SU-DHL-6 (cell line): ENCODE data around the gene AFAP1.

Experiments used
- H2AFZ ChIP-seq: fragments of 200-600 bp; sonication (generic); 2 replicates; pipeline ENCODE4 v1.6.1; 2014; ENCODE audit warnings: low read depth, mild to moderate bottlenecking, moderate library complexity, mixed read lengths, antibody characterized with exemption, low read length; ENCODE audit not compliant: severe bottlenecking
- H3F3A ChIP-seq: fragments of 200-600 bp; shearing (Covaris generic); 2 replicates; pipeline ENCODE4 v1.6.0; 2016; ENCODE audit warnings: antibody characterized with exemption, mild to moderate bottlenecking; ENCODE audit not compliant: insufficient read depth
- H3K27ac ChIP-seq: fragments of 200-600 bp; sonication (generic); 2 replicates; pipeline ENCODE4 v1.5.1; 2016; ENCODE audit warnings: low read depth, mild to moderate bottlenecking, low read length, moderate library complexity, mixed read lengths
- H3K27me3 ChIP-seq: fragments of 200-600 bp; sonication (generic), shearing (Covaris generic); 2 replicates; pipeline ENCODE4 v1.6.0; 2014; ENCODE audit warnings: mild to moderate bottlenecking, low read length
- H3K36me3 ChIP-seq: fragments of 200-600 bp; sonication (generic); 2 replicates; pipeline ENCODE4 v1.6.1; 2014; ENCODE audit warnings: mild to moderate bottlenecking, low read length, mixed read lengths
- H3K4me2 ChIP-seq: fragments of 300-600, 200-600 bp; shearing (Covaris generic), sonication (generic); 2 replicates; pipeline ENCODE4 v1.6.0; 2014; ENCODE audit warnings: low read length, low read depth, mild to moderate bottlenecking; ENCODE audit not compliant: poor library complexity, severe bottlenecking
- H3K4me3 ChIP-seq: fragments of 200-600 bp; sonication (generic); 2 replicates; pipeline ENCODE4 v1.5.1; 2014; ENCODE audit warnings: antibody characterized with exemption, low read length, mild to moderate bottlenecking, mixed read lengths; ENCODE audit not compliant: insufficient read depth, poor library complexity, severe bottlenecking
- H3K79me2 ChIP-seq: fragments of 200-600 bp; sonication (generic); 2 replicates; pipeline ENCODE4 v1.6.1; 2014; ENCODE audit warnings: mild to moderate bottlenecking, low read length, moderate library complexity; ENCODE audit not compliant: insufficient read depth
- H3K9ac ChIP-seq: fragments of 200-600 bp; sonication (generic); 2 replicates; pipeline ENCODE4 v1.7.0; 2014; ENCODE audit warnings: mild to moderate bottlenecking, low read length
- H3K9me2 ChIP-seq: fragments of 200-600 bp; sonication (generic); replicated peaks from 2 replicates; pipeline ENCODE4 v1.6.1; 2014; ENCODE audit warnings: low read length; ENCODE audit not compliant: insufficient read depth
- H3K9me3 ChIP-seq: fragments of 200-600 bp; sonication (generic); 2 replicates; pipeline ENCODE4 v1.6.1; 2014; ENCODE audit warnings: low read length, mixed read lengths; ENCODE audit not compliant: insufficient read depth
- H4K20me1 ChIP-seq: fragments of 200-600 bp; sonication (generic); 2 replicates; pipeline ENCODE4 v1.6.1; 2014; ENCODE audit warnings: low read depth, mild to moderate bottlenecking, antibody characterized with exemption, low read length, moderate library complexity, mixed read lengths
- EZH2phosphoT487 ChIP-seq: fragments of 200-600 bp; sonication (generic), shearing (Covaris generic); conservative IDR thresholded peaks from 2 replicates; pipeline ENCODE4 v1.6.1; 2018; ENCODE audit warnings: mild to moderate bottlenecking, antibody characterized with exemption, low read length, moderate library complexity, mixed read lengths
- TF ChIP-seq, protein P1 (sequence below): fragments of 200-600 bp; sonication (generic); IDR thresholded peaks from one replicate; pipeline ENCODE4 v1.5.1; 2017; ENCODE audit warnings: antibody characterized with exemption, mild to moderate bottlenecking, low read length, moderate library complexity; ENCODE audit not compliant: insufficient read depth, poor library complexity, severe bottlenecking

AFAP1 gene

DNA sequence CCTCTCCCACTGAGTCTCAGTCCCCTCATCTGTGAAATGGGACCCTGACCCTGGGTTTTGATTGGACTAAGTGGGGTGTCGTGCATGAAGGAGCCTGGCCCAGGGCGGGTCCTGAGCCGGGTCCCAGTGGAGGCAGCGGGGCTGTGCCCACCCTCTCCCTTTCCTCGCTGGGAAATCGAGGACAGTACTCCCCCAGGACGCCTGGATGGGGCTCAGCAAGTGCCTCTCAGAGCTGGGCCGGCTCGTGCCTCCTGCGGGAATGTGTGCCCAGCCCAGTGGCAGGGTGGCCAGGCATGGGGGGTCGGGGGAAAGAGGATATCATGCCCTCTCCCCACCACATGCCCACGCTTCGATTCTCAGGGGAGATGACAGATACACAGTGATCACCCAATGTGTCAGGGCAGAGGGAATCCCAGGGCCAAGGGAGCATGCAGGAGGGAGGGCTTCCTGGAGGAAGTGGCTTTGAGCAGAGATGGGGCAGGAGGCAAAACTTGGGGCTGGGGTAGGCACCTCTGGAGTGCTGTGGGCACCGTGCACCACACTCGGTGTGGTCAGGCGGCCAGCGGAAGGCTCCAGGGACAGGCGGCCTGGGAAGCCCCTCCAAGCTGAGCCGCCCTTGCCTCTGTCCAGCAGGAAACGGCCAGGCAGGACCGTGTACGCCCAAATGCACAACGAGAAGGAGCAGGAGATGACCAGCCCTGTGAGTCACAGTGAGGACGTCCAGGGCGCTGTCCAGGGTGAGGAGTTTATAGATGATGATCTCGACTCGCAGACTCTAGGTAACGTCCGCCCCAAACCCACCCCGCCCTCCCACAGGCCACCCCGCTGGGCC is 203.0 kb downstream of the AFAP1 start:
- H3K9me3 ChIP-seq: no peaks in the 10 kb centered on the region
- H3K4me3 ChIP-seq: no peak overlapping the region
- no peak overlapping the region for H3K4me2 ChIP-seq
- H3K9ac ChIP-seq: no peak overlapping the region
- no peaks in the 10 kb centered on the region for H4K20me1 ChIP-seq
- no peaks in the 10 kb centered on the region for H3K9me2 ChIP-seq
- no peaks in the 10 kb centered on the region for H3K36me3 ChIP-seq
- H3K79me2 ChIP-seq: no peaks in the 10 kb centered on the region
- H3F3A ChIP-seq: no peaks in the 10 kb centered on the region
- H2AFZ ChIP-seq: no peak overlapping the region
- H3K27me3 ChIP-seq: no peaks in the 10 kb centered on the region
- TF ChIP-seq, protein P1, sequence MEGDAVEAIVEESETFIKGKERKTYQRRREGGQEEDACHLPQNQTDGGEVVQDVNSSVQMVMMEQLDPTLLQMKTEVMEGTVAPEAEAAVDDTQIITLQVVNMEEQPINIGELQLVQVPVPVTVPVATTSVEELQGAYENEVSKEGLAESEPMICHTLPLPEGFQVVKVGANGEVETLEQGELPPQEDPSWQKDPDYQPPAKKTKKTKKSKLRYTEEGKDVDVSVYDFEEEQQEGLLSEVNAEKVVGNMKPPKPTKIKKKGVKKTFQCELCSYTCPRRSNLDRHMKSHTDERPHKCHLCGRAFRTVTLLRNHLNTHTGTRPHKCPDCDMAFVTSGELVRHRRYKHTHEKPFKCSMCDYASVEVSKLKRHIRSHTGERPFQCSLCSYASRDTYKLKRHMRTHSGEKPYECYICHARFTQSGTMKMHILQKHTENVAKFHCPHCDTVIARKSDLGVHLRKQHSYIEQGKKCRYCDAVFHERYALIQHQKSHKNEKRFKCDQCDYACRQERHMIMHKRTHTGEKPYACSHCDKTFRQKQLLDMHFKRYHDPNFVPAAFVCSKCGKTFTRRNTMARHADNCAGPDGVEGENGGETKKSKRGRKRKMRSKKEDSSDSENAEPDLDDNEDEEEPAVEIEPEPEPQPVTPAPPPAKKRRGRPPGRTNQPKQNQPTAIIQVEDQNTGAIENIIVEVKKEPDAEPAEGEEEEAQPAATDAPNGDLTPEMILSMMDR: no peak
- TF ChIP-seq EZH2phosphoT487: no peak
- no peak overlapping the region for H3K27ac ChIP-seq

DNA sequence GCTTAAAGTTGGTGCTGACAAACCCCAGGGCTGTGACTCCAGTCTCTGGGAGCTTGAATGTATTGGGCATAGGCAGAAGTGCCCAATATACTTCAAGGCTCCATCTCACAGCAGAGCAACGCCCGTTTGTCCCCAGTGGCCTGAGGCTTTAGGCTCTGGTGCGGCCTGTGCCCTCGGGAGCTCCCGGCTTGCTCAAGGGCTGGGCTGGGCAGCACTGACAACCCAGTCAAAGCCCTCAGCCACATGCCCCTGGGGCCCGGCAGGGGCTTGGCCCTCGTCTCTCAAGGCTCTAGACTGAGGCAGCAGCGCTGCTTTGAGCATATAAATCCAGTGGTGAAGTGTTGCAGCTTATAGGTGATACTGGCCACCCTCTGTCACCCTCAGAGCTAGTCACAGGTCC is 203.7 kb downstream of the AFAP1 start:
- TF ChIP-seq EZH2phosphoT487: no peak
- TF ChIP-seq, protein P1: no peak
- H3K4me3 ChIP-seq: no peak overlapping the region
- H3K9me3 ChIP-seq: no peaks in the 10 kb centered on the region
- H3K27me3 ChIP-seq: no peaks in the 10 kb centered on the region
- H4K20me1 ChIP-seq: no peaks in the 10 kb centered on the region
- H3K9ac ChIP-seq: no peak overlapping the region
- H3K9me2 ChIP-seq: no peaks in the 10 kb centered on the region
- no peaks in the 10 kb centered on the region for H3K36me3 ChIP-seq
- no peaks in the 10 kb centered on the region for H3F3A ChIP-seq
- no peak overlapping the region for H2AFZ ChIP-seq
- no peaks in the 10 kb centered on the region for H3K79me2 ChIP-seq
- no peak overlapping the region for H3K4me2 ChIP-seq
- H3K27ac ChIP-seq: no peak overlapping the region

DNA sequence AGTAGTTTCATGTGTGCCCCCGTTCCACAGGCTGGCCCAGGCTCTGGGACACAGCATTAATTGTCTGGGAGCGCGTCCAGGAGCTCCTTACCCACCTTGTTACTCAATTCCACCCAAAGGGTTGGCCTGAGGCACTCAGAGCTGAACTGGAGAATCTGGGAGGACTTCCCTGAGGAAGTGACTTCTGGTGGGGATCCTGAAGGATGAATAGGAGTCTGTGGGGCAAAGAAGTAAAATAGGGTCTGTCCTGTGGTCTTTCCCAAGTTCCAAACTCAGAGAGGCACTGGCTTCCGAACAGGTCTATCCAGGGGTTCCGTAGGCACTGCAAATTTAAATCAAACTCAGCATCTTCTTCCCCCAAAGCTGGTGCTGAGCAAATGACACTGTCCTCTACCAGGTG is 204.3 kb downstream of the AFAP1 start:
- Histone ChIP-seq H3K9ac (no peak overlapping the region), H3K36me3 (no peaks in the 10 kb centered on the region), H4K20me1 (no peaks in the 10 kb centered on the region), H3K4me3 (no peak overlapping the region), H3K9me2 (no peaks in the 10 kb centered on the region), H3K79me2 (no peaks in the 10 kb centered on the region), H3K27ac (no peak overlapping the region), H2AFZ (no peak overlapping the region), H3K9me3 (no peaks in the 10 kb centered on the region), H3K4me2 (no peak overlapping the region), H3F3A (no peaks in the 10 kb centered on the region), H3K27me3 (no peaks in the 10 kb centered on the region)
- TF ChIP-seq, protein P1: no peak
- TF ChIP-seq EZH2phosphoT487: no peak
